H7 (cell line): ENCODE measurements around the gene PCARE. TPM values are rescaled to one million over a fixed set of nuclear protein-coding genes. Genes with fewer than 3 reads are reported as not detected.
A peak's percentile ranks its signal among the peaks of the same experiment; 100 is the strongest.

Source experiments
- DNase-seq: peaks from one replicate; pipeline ENCODE4 v3.0.0; 2012
- H3K27me3 ChIP-seq: 2 replicates; pipeline ENCODE4 v1.6.0; 2011; ENCODE audit warnings: mild to moderate bottlenecking, low read length; ENCODE audit not compliant: control insufficient read depth, insufficient read depth
- H3K36me3 ChIP-seq: replicated peaks from 2 replicates; pipeline ENCODE4 v1.5.1; 2011; ENCODE audit warnings: low read length; ENCODE audit not compliant: control insufficient read depth, insufficient read depth
- H3K4me3 ChIP-seq: 2 replicates; pipeline ENCODE4 v1.5.1; 2011; ENCODE audit warnings: low read depth, mild to moderate bottlenecking, control low read depth, low read length, moderate library complexity; ENCODE audit not compliant: insufficient read depth
- total RNA-seq: library from RNA; depleted of rRNA; stranded (reverse); fragments of >200 nt; shearing (Covaris generic); gene quantifications from 2 replicates; pipeline ENCODE4 v1.2.3, GENCODE V29; 2014; rRNA removed

The PCARE gene
- not detected in 2 replicates for total RNA-seq

DNA sequence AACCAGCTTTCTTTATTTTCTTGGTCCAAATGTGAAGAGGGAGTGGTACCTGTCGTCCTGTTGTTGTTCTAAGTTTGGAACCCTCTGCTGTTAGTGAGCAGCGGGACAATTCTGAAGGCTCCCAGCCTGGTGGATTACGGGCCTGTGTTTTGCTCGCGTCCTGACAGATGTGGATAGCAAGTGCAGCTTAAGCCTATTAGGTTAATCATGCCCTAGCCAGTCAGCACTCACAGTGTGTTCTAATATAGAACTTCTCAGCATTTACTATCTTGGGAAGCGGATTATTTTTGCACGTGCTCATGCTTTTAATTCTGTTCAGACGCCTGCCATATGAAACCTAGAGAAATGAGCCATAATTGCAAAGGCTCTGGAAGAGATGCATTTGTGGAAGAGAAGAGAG, at the start of gene PCARE:
TSS of gene PCARE (minus strand) at position 113 of the 400 bp plus-strand sequence. CDS start 262 bp downstream, outside the sequence.
- Histone ChIP-seq H3K4me3 (no peak within 1 kb of the TSS), H3K27me3 (no peaks in the 10 kb centered on the region), H3K36me3 (no peaks in the 10 kb centered on the region)
- no peak for DNase-seq

DNA sequence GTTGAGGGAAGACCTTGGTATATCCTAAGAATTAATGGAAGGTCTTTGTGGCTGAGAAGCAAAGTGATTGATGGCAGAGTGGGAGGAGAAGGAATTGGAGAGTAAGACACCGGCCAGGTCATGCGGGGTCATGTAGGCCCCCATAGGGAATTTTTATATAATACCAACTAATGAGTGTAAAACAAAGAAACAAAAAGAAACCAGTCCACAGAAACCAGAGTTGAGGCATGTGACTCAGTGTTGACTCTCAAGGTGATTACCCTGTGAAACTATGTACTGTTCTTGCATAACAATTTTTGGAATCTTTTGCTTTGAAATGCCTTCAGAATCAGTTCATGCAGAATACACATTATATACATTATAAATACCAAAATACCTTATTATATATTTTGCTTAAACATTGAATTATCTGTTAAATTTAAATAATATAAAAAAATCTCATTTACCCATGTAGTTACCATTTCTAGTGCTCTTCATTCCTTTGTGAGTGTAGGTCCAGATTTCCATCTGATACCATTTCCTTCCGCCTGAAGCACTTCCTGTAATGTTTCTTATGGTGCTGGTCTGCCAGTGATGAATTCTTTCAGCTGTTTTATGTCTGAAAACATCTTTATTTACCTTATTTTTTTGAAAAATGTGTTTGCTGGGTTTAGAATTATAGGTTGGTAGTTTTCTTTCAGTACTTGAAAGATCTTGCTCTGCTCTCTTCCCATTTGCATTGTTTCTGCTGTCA, 49.5 kb upstream of the PCARE start:
- no peak overlapping the region for H3K4me3 ChIP-seq
- DNase-seq, result no peak
- no peaks in the 10 kb centered on the region; the same call in 1 of the 2 replicates for H3K27me3 ChIP-seq
- H3K36me3 ChIP-seq, result no peaks in the 10 kb centered on the region

DNA sequence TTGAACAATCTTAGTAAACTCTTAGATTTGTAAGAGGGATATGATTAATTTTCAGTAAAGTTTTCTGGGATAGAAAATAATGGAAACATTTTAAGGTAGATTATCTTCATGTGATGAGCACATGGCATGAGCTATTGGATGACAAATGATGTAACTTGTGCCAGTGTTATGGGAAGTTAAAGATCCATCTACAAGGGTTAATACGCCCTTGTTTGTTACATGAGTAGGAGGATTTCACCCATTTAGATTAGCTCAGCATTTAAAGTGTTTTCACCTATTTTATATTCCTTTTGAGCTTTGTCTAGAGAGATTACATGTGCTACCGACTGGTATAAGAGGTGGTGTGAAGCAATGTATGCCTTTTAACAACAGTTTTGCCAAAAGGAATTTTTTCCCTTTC, 46.5 kb upstream of the PCARE start:
- no peaks in the 10 kb centered on the region for H3K36me3 ChIP-seq
- no peak for DNase-seq

DNA sequence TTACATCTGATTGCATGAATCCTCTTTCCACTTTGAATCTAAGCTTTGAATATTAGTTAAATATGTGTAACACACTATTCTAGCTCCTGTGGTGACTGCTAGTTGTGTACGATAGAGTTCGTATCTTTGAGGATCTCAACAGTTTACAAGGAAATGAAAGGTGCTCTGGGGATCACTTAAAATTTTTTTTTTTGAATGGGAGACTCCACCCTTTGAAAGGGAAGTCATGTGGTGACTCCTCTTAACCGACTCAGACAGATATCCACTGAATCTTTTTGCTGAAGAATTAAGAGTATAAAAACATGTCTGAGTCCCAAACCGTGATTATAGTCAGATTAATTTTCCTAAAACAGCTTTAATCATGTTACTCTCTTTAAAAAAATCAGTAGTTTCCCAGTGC, 44.9 kb upstream of the PCARE start:
- Histone ChIP-seq H3K4me3 (no peak overlapping the region), H3K27me3 (peaks cover 28% of the 10 kb centered on the region), H3K36me3 (no peaks in the 10 kb centered on the region)
- no peak for DNase-seq

More for the DNA sequence above, 46.5 kb upstream of the PCARE start:
- peaks cover 14% of the 10 kb centered on the region for H3K27me3 ChIP-seq
- H3K4me3 ChIP-seq, result no peak overlapping the region

DNA sequence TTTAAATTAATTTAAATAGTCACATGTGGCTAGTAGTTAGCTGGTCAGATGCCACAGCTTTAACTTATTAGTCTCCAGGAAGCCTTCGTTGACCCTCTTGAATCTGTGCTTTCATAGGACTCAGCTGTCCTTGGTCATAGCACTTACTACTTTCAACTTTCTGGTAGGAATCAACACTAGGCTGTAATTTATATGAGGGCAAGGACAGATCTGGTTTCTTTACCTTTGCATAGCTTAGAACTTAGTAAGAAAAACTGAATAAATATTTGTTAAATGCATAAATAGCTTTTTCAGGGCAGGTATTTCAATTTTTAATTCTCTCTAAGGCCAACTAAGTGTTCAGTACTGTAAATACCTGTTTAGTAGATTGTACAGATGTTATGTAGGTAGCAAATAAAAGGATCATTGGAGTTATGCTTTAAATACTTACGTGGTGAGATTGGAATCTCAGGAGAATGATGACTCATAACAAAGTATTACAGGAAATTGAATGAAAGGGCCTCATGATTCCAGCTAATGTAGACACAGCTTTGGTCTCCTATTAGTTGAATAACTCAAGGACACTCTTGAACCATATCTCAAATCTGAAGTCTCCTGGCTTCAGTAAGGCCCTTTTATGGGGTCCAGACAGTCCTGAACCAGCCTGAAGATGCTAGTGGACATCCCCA, 43.4 kb upstream of the PCARE start:
- H3K27me3 ChIP-seq, result peaks cover 42% of the 10 kb centered on the region
- no peak overlapping the region for H3K4me3 ChIP-seq
- H3K36me3 ChIP-seq, result no peaks in the 10 kb centered on the region
- DNase-seq, result no peak

DNA sequence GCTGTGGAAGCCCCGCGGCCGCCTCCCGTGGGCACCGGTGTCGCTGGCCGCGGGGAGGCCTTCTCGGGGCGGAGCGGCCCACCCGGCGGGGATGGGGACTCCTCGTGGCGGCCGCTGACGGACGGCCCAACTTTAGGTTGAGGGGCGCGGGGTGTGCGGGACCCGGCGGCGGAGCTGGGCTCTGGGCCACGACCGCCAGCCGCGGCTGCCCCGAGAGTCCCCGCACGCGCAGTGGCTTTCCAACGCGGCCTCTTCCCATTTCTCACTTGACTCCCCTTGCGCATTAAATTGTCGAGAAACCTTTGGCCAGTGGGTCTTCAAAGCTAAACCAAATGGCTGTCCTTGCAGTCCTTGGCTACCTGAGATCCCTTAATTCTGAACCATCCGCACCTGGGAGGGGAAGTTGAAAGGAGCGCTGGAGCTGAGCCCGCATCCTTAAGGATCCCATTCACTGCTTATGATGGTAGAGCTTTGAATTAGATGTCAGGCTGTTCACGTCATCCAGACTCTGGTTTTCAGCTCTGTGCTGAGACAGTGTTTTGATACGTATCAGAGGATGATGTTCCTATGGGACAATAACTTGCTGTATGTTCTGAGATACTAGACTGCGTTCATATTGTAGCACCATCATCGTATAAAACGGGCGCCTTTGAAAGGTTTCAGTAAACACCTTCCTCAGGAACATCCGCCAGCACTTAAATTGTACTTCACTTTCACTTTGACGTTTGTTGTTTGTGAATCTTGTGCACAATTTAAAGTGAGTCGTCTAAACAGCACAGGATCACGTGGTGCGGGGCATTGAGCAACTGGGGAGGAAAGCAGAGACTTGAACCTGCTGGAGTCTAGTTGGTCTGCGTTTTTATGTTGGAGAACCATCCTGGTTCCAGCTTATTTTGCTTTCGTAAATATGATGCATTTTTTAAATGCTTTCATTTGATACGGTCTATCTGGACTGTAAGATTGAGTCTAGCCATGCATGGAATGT, 41.8 kb upstream of the PCARE start:
- DNase-seq, result peak; percentile 65
- Histone ChIP-seq H3K27me3 (peaks cover 43% of the 10 kb centered on the region), H3K4me3 (peak overlapping the region; percentile 49), H3K36me3 (no peaks in the 10 kb centered on the region)

DNA sequence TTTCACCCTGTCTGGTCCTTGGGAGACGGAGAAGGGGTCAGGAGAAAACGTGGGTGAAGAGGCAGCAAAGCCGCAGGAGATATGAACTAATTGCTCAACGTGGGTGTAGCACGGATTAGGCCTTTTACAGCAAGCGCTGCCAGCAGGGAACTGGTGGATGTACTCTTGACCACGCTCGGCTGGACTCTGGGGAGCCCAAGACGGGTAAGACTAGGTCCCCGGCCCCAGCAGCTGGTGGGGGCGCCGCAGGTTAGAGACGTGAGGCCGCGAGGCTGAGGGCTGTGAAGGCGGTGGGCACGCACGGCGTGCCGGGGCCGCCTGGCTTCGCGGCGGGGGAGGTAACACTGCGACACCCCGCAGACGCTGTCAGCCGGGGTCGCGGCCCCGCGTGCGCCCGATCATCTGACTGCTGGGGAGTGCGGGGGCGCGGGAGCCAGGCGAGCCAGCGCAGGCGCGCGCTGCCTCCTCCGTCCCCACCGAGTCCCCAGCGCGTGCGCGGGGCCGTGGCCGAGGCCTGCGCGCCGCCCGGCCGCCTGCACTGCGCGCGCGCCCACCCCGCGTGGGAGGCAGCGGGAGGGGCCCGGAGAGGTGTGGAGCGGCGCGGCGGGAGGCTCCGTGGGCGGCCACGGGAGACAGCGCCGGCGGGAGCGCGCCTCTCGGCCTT, 40.8 kb upstream of the PCARE start, which contains the start of gene CLIP4:
TSS of gene CLIP4 (plus strand) at position 470 of the 664 bp plus-strand sequence. CDS start 5,974 bp downstream, outside the sequence.
- Histone ChIP-seq H3K4me3 (peak within 1 kb of the TSS; percentile 49), H3K27me3 (peaks cover 43% of the 10 kb centered on the region), H3K36me3 (no peaks in the 10 kb centered on the region)
- peak; percentile 81 for DNase-seq

DNA sequence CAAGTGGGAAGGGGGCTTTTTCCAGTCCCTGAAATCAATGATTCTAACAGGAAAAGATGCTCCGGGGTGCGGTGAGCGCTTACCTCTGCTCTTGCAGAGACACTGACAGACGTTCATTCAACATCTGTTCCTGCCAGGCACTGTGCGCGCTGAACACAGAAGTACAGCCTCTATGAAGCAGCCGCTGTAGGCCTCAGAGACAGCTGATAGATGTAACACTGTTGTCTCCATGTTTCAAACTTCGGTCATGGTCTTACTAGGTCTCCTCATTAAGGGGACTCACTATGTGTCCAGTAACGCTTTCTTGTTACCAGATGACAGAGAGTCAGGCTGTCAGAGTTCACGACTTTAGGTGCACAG, 40.2 kb upstream of the PCARE start:
- Histone ChIP-seq H3K36me3 (no peaks in the 10 kb centered on the region), H3K27me3 (peaks cover 43% of the 10 kb centered on the region), H3K4me3 (no peak overlapping the region)
- no peak for DNase-seq

DNA sequence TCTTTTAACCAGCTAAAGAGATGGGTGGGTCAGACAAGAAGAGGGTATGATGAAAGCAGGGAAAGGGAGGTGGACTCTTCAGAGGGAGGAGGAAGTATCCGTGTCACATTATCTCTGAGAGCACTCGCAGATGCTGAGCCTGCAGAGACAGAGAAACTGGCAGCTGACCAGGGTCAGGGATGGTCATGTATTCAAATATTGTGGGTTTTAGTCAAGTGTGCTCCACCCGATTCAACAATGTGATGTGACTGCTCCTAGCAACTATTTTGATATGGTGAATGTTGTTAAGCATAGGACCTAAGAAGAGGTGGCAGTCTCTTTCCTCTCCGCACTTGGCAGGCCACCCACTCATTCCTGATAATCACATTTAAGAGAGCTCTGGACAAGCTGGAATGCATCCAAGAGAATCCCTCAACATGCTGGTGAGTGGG, 39.6 kb upstream of the PCARE start:
- H3K4me3 ChIP-seq, result no peak overlapping the region
- peaks cover 43% of the 10 kb centered on the region for H3K27me3 ChIP-seq
- H3K36me3 ChIP-seq, result no peaks in the 10 kb centered on the region
- DNase-seq, result no peak

DNA sequence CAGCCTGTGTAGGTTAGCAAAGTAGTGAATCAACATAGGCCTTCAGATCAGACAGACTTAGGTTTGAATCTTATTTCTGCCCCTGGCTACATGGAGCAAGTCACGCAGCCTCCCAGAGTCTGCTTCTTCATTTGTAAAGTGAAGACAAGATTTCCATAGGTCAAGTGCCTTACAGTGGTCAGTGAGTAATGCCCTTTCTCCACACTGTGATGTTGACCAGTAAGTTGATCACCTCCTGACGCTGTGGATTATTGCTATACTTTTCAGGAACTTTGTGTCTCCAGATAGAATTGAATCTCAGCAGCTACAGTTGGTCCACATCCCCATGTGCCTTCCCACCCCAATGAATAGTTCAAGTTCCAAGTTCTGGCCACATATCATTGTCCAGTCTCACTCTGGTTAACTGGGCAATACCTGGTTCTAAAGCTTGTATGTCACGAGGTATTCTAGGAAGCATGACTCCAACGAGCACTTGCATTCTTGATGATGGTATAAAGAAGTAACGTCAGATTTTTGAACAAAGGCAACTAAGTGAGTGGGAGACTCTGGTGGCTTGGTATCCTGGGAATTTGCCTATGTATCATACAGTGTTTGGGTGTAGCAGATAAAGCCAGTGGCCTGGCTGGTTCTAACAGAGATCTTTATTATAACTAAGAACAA, 38.8 kb upstream of the PCARE start:
- no peak overlapping the region for H3K4me3 ChIP-seq
- H3K36me3 ChIP-seq, result no peaks in the 10 kb centered on the region
- no peak for DNase-seq
- peaks cover 43% of the 10 kb centered on the region for H3K27me3 ChIP-seq

DNA sequence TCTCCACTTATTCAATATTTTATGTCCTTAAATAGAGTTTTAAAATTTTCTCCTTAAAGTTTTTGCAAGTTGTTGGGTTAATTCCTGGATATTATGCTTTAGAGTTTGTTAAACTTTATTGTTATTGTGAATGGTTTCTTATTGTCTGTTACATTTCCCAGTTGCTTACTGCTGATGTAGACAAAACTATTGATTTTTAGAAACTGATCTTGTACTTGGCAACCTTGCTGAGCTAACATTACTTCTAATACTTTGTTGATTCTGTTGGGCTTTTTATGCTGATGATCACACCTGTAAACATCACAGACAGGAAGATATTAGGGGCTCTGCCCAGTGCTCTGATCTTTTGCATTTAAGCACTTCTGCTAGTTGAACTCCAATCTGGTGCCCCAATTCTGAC, 38.1 kb upstream of the PCARE start:
- H3K4me3 ChIP-seq, result no peak overlapping the region
- H3K27me3 ChIP-seq, result peaks cover 43% of the 10 kb centered on the region
- no peak for DNase-seq
- H3K36me3 ChIP-seq, result no peaks in the 10 kb centered on the region

DNA sequence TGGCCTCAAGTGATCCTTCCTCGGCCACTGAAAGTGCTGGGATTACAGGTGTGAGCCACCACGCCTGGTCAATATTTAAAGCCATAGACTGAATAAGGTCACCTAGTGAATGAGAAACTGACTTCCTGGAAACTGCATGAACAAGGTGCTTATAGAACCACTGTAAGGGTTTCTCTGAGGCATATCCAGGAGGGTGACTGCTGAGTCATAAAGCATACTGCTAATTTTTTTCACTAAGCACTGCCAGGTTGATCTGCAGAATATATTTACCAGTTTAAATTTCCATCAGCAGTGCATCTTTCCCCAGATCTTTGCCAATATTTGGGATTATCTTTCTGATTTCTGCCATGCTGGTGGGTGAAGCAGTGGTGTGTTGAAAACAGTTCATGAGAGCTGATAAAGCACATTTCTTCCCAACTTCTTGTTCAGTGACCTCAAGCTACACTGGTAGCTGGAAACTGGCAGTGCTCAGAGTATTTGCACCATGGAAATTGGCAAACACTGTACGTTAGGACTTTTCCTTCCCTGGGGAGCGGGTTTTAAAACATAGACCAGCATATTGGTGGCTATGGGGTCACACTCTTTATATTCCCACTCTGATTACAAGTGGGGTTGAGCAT, 36.7 kb upstream of the PCARE start:
- DNase-seq, result no peak
- H3K27me3 ChIP-seq, result peaks cover 31% of the 10 kb centered on the region
- H3K36me3 ChIP-seq, result no peaks in the 10 kb centered on the region
- no peak overlapping the region for H3K4me3 ChIP-seq

DNA sequence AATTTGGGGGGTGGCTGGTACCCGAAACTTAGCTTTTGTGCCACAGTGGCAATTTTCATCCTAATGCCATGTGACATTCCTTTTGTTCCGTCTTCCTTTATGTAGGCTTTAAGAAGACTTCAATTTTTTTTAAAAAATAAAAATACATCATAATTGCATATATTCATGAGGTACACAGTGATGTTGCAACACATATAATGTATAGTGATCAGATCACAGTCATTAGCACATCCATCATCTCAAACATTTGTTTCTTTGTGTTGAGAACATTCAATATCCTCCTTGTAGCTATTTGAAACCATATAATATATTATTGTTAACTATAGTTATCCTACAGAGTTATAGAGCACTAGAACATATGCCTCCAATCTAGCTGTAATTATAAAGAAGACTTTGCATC, 34.9 kb upstream of the PCARE start:
- Histone ChIP-seq H3K36me3 (no peaks in the 10 kb centered on the region), H3K27me3 (peaks cover 16% of the 10 kb centered on the region), H3K4me3 (no peak overlapping the region)
- DNase-seq, result no peak
